PC-9 (cell line): ENCODE measurements around the gene ABHD1.

Source experiments
- CTCF ChIP-seq: fragments of 200-600 bp; sonication (generic); conservative IDR thresholded peaks from 2 replicates; pipeline ENCODE4 v1.6.1; 2017; ENCODE audit warnings: mixed run types, antibody characterized with exemption, mild to moderate bottlenecking, moderate library complexity
- EZH2 ChIP-seq: fragments of 200-600 bp; sonication (generic); IDR thresholded peaks from 2 replicates; pipeline ENCODE4 v1.8.0; 2017; ENCODE audit warnings: antibody characterized with exemption, low read depth

- TF ChIP-seq CTCF (no peak), EZH2 (no peak)
These were observed 44.1 kb upstream of the ABHD1 start for GRCh38 chr2:27079233-27080139.
